ENCODE measurements around the gene OSBPL5.

Gene OSBPL5

DNA sequence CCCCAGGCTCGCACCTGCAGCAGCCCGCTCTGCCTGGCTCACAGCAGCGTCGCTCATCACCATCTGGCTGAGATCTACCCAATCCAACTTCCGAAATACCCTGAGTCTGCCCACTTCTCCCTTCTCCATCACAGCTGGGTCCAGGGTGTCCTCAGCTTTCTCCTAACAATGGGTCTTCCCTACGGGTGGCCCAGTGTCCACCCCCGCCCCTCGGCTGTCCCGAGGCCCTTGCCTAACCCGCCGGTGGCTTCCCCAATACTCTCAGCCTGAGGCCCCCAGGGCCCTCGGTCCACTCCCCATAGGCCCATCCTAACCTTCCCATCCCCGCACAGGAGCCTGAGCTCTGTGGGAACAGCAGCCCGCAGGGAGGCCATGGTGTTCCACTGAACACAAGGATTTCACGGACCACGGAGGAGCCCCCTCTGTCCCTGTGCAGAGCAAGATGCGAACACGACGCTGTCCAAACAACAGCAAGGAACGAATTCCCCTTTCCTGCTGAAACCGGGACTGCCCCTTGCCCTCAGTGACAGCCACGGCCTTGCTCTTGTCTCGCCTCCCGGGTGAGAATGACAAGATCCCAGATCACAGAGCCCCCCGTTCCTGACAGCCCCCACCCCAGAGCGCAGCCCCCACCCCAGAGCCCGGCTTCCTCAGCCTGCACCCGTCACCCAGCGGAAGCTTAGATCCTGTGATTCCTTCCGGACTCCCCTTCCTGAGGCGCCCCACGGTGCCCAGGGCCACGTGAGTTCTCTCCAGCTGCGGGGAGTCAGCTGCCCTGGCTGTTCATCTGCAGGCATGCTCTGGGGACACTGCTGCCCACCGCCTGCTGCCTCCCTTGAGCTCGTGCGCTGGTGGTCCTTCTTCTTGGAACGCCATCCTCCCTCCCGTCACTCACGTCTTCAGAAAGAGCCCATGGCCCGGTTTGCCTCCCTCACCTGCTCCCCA is 59.0 kb downstream of the OSBPL5 start:
- H3K27ac Mint-ChIP-seq: no peak overlapping the region
- H3K27me3 Mint-ChIP-seq: peaks cover 49% of the 10 kb centered on the region
- ATAC-seq: no peak
- H3K9me3 Mint-ChIP-seq: no peaks in the 10 kb centered on the region
- H3K4me1 Mint-ChIP-seq: peaks cover 6% of the 10 kb centered on the region
- H3K4me3 Mint-ChIP-seq: no peak overlapping the region
- no peaks in the 10 kb centered on the region for H3K36me3 Mint-ChIP-seq

- ATAC-seq: no peak
- H3K27me3 Mint-ChIP-seq: peaks cover 48% of the 10 kb centered on the region
- no peaks in the 10 kb centered on the region for H3K36me3 Mint-ChIP-seq
- no peak overlapping the region for H3K27ac Mint-ChIP-seq
- no peak overlapping the region for H3K4me3 Mint-ChIP-seq
- H3K9me3 Mint-ChIP-seq: no peaks in the 10 kb centered on the region
- H3K4me1 Mint-ChIP-seq: peaks cover 6% of the 10 kb centered on the region
Measured at GRCh38 chr11:3104961-3105790, 59.9 kb downstream of the OSBPL5 start.

- peaks cover 38% of the 10 kb centered on the region for H3K27me3 Mint-ChIP-seq
- peak; percentile 2 for ATAC-seq
- H3K4me1 Mint-ChIP-seq: peaks cover 6% of the 10 kb centered on the region
- no peak overlapping the region for H3K4me3 Mint-ChIP-seq
- no peaks in the 10 kb centered on the region for H3K36me3 Mint-ChIP-seq
- no peak overlapping the region for H3K27ac Mint-ChIP-seq
- H3K9me3 Mint-ChIP-seq: no peaks in the 10 kb centered on the region
Measured at GRCh38 chr11:3104051-3104714, 60.9 kb downstream of the OSBPL5 start.

- Mint-ChIP-seq H3K9me3 (no peaks in the 10 kb centered on the region), H3K27ac (no peak overlapping the region), H3K27me3 (peaks cover 35% of the 10 kb centered on the region), H3K4me3 (no peak overlapping the region), H3K4me1 (peaks cover 6% of the 10 kb centered on the region), H3K36me3 (no peaks in the 10 kb centered on the region)
- ATAC-seq: no peak
Measured at GRCh38 chr11:3103076-3103475, 62.0 kb downstream of the OSBPL5 start.

GRCh38 chr11:3102641-3102921 is 62.5 kb downstream of the OSBPL5 start:
- Mint-ChIP-seq H3K36me3 (no peaks in the 10 kb centered on the region), H3K27ac (no peak overlapping the region), H3K27me3 (peaks cover 32% of the 10 kb centered on the region), H3K4me1 (peaks cover 6% of the 10 kb centered on the region), H3K9me3 (no peaks in the 10 kb centered on the region), H3K4me3 (no peak overlapping the region)
- no peak for ATAC-seq

GRCh38 chr11:3101921-3102640 is 63.0 kb downstream of the OSBPL5 start:
- peaks cover 6% of the 10 kb centered on the region for H3K4me1 Mint-ChIP-seq
- H3K36me3 Mint-ChIP-seq: no peaks in the 10 kb centered on the region
- H3K4me3 Mint-ChIP-seq: no peak overlapping the region
- no peaks in the 10 kb centered on the region for H3K9me3 Mint-ChIP-seq
- H3K27me3 Mint-ChIP-seq: peaks cover 30% of the 10 kb centered on the region
- H3K27ac Mint-ChIP-seq: no peak overlapping the region
- no peak for ATAC-seq

DNA sequence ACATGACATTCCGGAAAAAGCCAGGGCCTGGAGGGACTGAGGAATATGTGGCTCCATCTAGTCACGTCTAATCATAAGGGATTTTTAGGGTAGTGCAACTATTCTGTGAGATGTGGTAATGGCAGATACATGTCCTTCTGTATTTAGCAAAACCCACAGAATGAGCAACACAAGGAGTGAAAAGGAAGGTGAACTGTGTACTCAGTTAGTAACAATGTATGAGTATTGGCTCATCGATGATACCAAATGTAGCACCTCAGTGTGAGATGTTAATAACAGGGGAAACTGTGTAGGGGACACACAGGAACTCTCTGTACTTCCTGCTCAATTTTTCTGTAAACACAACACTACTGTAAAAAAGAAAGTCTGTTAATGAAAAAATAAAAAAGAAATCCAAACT is 65.9 kb downstream of the OSBPL5 start:
- no peak overlapping the region for H3K27ac Mint-ChIP-seq

DNA sequence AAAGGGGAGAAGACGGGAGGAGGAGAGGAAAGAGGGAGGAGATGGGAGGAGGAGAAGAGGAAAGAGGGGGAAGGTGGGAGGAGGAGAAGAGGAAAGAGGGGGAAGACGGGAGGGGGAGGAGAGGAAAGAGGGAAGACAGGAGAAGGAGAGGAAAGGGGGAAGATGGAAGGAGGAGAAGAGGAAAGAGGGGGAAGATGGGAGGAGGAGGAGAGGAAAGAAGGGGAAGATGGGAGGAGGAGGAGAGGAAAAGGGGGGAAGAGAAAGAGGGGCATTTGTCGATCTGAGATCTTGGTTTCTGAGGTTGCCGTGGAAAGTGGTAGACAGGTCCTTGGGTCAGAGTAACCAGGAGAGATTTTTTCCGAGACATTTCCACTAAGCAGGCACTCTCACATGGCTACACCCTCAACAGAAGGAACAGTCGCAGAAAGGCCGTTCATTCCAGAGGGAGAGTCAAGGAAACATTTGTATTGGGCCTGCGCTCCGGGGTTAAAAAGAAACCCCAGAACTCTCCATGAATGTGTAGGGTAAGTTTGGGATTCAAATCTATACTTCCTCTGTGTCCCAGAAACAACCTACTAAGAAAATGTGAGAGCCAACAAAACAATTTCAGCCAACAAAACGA is 68.1 kb downstream of the OSBPL5 start:
- Mint-ChIP-seq H3K36me3 (no peaks in the 10 kb centered on the region), H3K4me1 (peaks cover 8% of the 10 kb centered on the region), H3K27ac (no peak overlapping the region), H3K4me3 (no peak overlapping the region), H3K27me3 (peaks cover 53% of the 10 kb centered on the region), H3K9me3 (no peaks in the 10 kb centered on the region)
- ATAC-seq: no peak

More for the DNA sequence above, 65.9 kb downstream of the OSBPL5 start:
- no peaks in the 10 kb centered on the region for H3K9me3 Mint-ChIP-seq
- ATAC-seq: no peak
- H3K27me3 Mint-ChIP-seq: peaks cover 32% of the 10 kb centered on the region
- H3K36me3 Mint-ChIP-seq: no peaks in the 10 kb centered on the region
- peaks cover 6% of the 10 kb centered on the region for H3K4me1 Mint-ChIP-seq
- no peak overlapping the region for H3K4me3 Mint-ChIP-seq

- peaks cover 12% of the 10 kb centered on the region for H3K4me1 Mint-ChIP-seq
- H3K27me3 Mint-ChIP-seq: peaks cover 65% of the 10 kb centered on the region
- no peak for ATAC-seq
- H3K9me3 Mint-ChIP-seq: no peaks in the 10 kb centered on the region
- H3K4me3 Mint-ChIP-seq: no peak overlapping the region
- H3K36me3 Mint-ChIP-seq: no peaks in the 10 kb centered on the region
- H3K27ac Mint-ChIP-seq: no peak overlapping the region
Measured at GRCh38 chr11:3095712-3096361, 69.3 kb downstream of the OSBPL5 start.

DNA sequence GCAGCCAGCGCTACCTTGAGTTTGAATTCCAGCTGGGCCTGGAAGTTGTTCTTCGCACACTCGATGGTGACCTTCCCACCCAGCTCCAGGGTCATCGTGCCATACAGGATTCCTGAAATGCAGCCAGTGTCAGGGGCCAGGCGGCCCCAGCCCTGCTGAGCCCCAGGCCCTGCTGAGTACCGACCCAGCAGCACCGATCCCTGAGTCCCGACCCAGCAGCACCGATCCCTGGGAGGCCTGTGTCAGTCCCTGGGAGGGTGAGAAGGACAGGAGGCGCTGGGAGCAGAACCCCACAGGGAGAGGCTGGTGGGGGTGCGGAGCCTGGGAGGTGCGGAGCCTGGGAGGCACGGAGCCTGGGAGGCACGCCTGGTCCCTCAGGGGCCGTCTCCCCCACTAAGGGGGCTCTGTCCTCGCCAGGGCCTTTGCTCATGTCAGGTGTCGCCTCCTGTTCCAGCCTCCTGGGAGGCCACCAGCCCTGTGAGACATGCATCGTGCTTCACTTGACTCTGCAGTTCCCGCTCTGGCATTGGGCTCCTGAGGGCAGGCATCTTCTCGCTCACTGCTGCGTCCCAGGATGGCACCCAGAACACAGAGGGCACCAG is 70.8 kb downstream of the OSBPL5 start:
- Mint-ChIP-seq H3K27me3 (peaks cover 75% of the 10 kb centered on the region), H3K4me3 (no peak overlapping the region), H3K36me3 (no peaks in the 10 kb centered on the region), H3K27ac (no peak overlapping the region), H3K9me3 (no peaks in the 10 kb centered on the region), H3K4me1 (peaks cover 13% of the 10 kb centered on the region)
- ATAC-seq: no peak

DNA sequence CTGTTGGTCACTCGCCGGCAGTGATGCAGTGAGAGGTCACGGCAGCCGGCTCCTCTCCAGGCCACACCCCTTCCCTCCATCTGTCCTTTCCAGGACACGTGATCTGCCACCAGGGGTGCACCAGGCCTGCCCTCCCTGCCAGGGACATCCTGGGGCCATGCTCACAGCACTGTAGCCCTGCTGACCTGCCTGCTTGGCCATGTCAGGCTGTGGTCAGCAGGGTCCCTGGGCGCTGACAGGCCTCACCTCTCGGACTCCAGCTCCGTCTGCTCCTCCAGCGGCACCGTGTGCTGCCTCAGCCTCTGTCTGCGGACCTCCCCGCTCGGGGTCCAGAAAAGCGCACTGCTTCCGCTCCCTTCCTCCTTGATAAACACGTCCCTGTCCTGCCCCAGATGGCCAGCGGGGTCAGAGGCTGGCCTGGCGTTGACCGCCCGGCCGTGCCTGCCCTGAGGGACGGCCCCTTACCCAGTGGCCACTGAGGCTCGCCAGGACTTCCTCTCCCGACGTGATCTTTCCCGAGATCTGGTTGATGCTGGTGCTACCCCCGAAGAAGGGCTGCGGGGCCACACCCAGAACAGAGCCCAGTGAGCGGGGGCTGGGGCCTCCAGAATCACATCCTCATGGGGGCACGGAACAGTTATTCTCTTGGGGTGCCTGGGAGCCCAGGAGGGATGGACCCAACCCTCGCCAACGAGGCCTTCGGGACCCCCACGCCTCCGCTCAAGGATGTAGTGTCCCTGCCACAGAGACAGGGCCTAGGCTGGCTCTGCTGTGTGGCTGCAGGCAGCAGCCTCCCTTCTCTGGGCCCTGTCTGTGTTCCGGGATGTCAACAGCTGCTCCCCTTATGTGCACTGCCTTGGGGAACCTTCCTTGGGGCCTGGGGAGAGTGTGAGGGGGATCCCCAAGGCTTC is 71.6 kb downstream of the OSBPL5 start:
- no peak for ATAC-seq
- Mint-ChIP-seq H3K4me3 (no peak overlapping the region), H3K27me3 (peaks cover 76% of the 10 kb centered on the region), H3K9me3 (no peaks in the 10 kb centered on the region), H3K4me1 (peaks cover 13% of the 10 kb centered on the region), H3K36me3 (no peaks in the 10 kb centered on the region), H3K27ac (no peak overlapping the region)

GRCh38 chr11:3092603-3093141 is 72.4 kb downstream of the OSBPL5 start:
- Mint-ChIP-seq H3K27ac (no peak overlapping the region), H3K4me3 (no peak overlapping the region), H3K9me3 (no peaks in the 10 kb centered on the region), H3K27me3 (peaks cover 84% of the 10 kb centered on the region), H3K4me1 (peaks cover 13% of the 10 kb centered on the region), H3K36me3 (no peaks in the 10 kb centered on the region)
- no peak for ATAC-seq

Data from stimulated activated memory B cell treated with anti-CD40 and anti-IgM and Interleukin-4, amounts not matched to agents 10 μg/mL and 1 μg/mL and 100 μg/mL, for 72 hours (primary cell).